Activated CD4-positive, alpha-beta T cell treated with anti-CD3 and anti-CD28 coated beads, Interleukin-2, Interleukin-4, amounts not matched to agents 100 ng/mL and 50 ng/mL, durations not matched to agents 16 hours and 8 hours (primary cell): Measurements from ENCODE around the gene GNL3.
A peak's percentile ranks its signal among the peaks of the same experiment; 100 is the strongest.

Experiments
- DNase-seq: peaks from one replicate; pipeline ENCODE4 v3.0.0-alpha.2; 2020; ENCODE audit warnings: low spot score

GNL3 gene

GRCh38 chr3:52688266-52688665 is 2.4 kb downstream of the GNL3 start:
- DNase-seq, result no peak

GRCh38 chr3:52689151-52689550 is 3.3 kb downstream of the GNL3 start:
- DNase-seq, result no peak

GRCh38 chr3:52690560-52690959 is 4.7 kb downstream of the GNL3 start:
- DNase-seq, result no peak

GRCh38 chr3:52693071-52693470 is 7.2 kb downstream of the GNL3 start:
- no peak for DNase-seq

GRCh38 chr3:52694528-52695189 is 8.8 kb downstream of the GNL3 start:
- no peak for DNase-seq

GRCh38 chr3:52695798-52696671 is 10.2 kb downstream of the GNL3 start:
- no peak for DNase-seq

- no peak for DNase-seq
These were observed 11.2 kb downstream of the GNL3 start for GRCh38 chr3:52696830-52697631.

- DNase-seq, result no peak
These were observed 11.8 kb downstream of the GNL3 start for GRCh38 chr3:52697632-52697965.

GRCh38 chr3:52703341-52703740 is 17.5 kb downstream of the GNL3 start:
- no peak for DNase-seq

- no peak for DNase-seq
These were observed 19.0 kb downstream of the GNL3 start for GRCh38 chr3:52704611-52705437.

- no peak for DNase-seq
These were observed 19.5 kb downstream of the GNL3 start for GRCh38 chr3:52705438-52705687.

- DNase-seq, result peak; percentile 80
These were observed 20.2 kb downstream of the GNL3 start, which contains the start of the genes GLT8D1 and SPCS1 for GRCh38 chr3:52705688-52706686. TSS of gene GLT8D1 (minus strand) at chr3:52705791. CDS start at chr3:52700460, 5,331 bp downstream. TSS of gene SPCS1 (plus strand) at chr3:52706106. CDS start at chr3:52706247, 141 bp downstream.

- no peak for DNase-seq
These were observed 21.8 kb downstream of the GNL3 start for GRCh38 chr3:52707585-52707984.

- no peak for DNase-seq
These were observed 24.7 kb downstream of the GNL3 start for GRCh38 chr3:52710512-52710911.

GRCh38 chr3:52712291-52713212 is 26.7 kb downstream of the GNL3 start:
- no peak for DNase-seq

- no peak for DNase-seq
These were observed 28.8 kb downstream of the GNL3 start for GRCh38 chr3:52714335-52715302.

GRCh38 chr3:52715714-52716305 is 30.0 kb downstream of the GNL3 start:
- DNase-seq, result no peak

- DNase-seq, result no peak
These were observed 33.8 kb downstream of the GNL3 start for GRCh38 chr3:52719618-52720017.
